ENCODE results near the gene RD3L.

GRCh38 chr14:103896578-103896977, 45.8 kb downstream of the RD3L start:
- TF ChIP-seq EZH2 (IDR thresholded peaks at IDR 0.05; ENCODE audit: borderline replicate concordance, low read depth, low read length, severe bottlenecking) (no peak), CTCF (IDR thresholded peaks at IDR 0.05; ENCODE audit: borderline replicate concordance, extremely low read depth, low read length, poor library complexity, severe bottlenecking) (no peak)

Measured in DND-41 (cell line).